ENCODE results near the gene ADORA3.

GRCh38 chr1:111540928-111541327, 37.5 kb upstream of the ADORA3 start:
- TF ChIP-seq CTCF (conservative IDR thresholded peaks at IDR 0.05 in 1 of 2, IDR thresholded peaks at IDR 0.05 in 1 of 2; ENCODE audit: extremely low read depth in 1 of 2, insufficient read depth in 1 of 2, low read depth in 1 of 2, low read length in 2 of 2): no peak
- TF ChIP-seq EZH2 (IDR thresholded peaks at IDR 0.05; ENCODE audit: borderline replicate concordance, low read length): no peak

Measured in mammary epithelial cell (primary cell).